Osteoblast (primary cell): ENCODE results near the gene PITX3. TPM values are rescaled to one million over a fixed set of nuclear protein-coding genes. Genes with fewer than 3 reads are reported as not detected.
A peak's percentile ranks its signal among the peaks of the same experiment; 100 is the strongest.

Experiments
- DNase-seq: peaks from one replicate; pipeline ENCODE4 v3.0.0; 2011; ENCODE audit warnings: low spot score, mixed read lengths; ENCODE audit not compliant: insufficient read length; ENCODE audit errors: missing footprints
- H2AFZ ChIP-seq: 2 replicates; pipeline ENCODE4 v1.6.0; 2011; ENCODE audit warnings: mild to moderate bottlenecking, low read length
- H3K27ac ChIP-seq: 2 replicates; pipeline ENCODE4 v1.5.1; 2011; ENCODE audit warnings: mild to moderate bottlenecking, low read depth, low read length, moderate library complexity
- H3K27me3 ChIP-seq: 2 replicates; pipeline ENCODE4 v1.6.0; 2012; ENCODE audit warnings: mild to moderate bottlenecking, control low read depth, inconsistent platforms, low read length, moderate library complexity; ENCODE audit not compliant: insufficient read depth
- H3K36me3 ChIP-seq: 2 replicates; pipeline ENCODE4 v1.5.1; 2011; ENCODE audit warnings: mild to moderate bottlenecking, low read length, control low read depth, moderate library complexity; ENCODE audit not compliant: insufficient read depth
- H3K4me1 ChIP-seq: 2 replicates; pipeline ENCODE4 v1.5.1; 2011; ENCODE audit warnings: mild to moderate bottlenecking, low read length, control low read depth, moderate library complexity; ENCODE audit not compliant: insufficient read depth
- H3K4me2 ChIP-seq: 2 replicates; pipeline ENCODE4 v1.6.0; 2011; ENCODE audit warnings: mild to moderate bottlenecking, low read length; ENCODE audit not compliant: insufficient read depth
- H3K4me3 ChIP-seq: fragments of 200-600 bp; sonication (generic); 3 replicates; pipeline ENCODE4 v1.5.1; 2012; ENCODE audit warnings: mild to moderate bottlenecking, low read length, inconsistent platforms; ENCODE audit not compliant: insufficient read depth
- H3K79me2 ChIP-seq: 2 replicates; pipeline ENCODE4 v1.6.0; 2012; ENCODE audit warnings: mild to moderate bottlenecking, low read length, control low read depth, inconsistent platforms; ENCODE audit not compliant: insufficient read depth
- H3K9me3 ChIP-seq: 2 replicates; pipeline ENCODE4 v1.5.1; 2011; ENCODE audit warnings: low read depth, low read length, control low read depth
- H4K20me1 ChIP-seq: 2 replicates; pipeline ENCODE4 v1.6.0; 2012; ENCODE audit warnings: mild to moderate bottlenecking, low read length, control low read depth; ENCODE audit not compliant: insufficient read depth
- CTCF ChIP-seq: IDR thresholded peaks from 2 replicates; pipeline ENCODE4 v1.5.1; 2011; ENCODE audit warnings: mild to moderate bottlenecking, low read depth, low read length, moderate library complexity; ENCODE audit errors: extremely low read depth
- total RNA-seq: library from RNA; depleted of rRNA; stranded (reverse); fragments of >200 nt; gene quantifications from 2 replicates; pipeline ENCODE4 v1.2.3, GENCODE V29; 2012

Gene PITX3
- total RNA-seq, 1 donor, result under 0.01 TPM

GRCh38 chr10:102241032-102241443, 274 bp downstream of the PITX3 start:
- Histone ChIP-seq H3K9me3 (no peaks in the 10 kb centered on the region), H3K4me2 (peak overlapping the region; percentile 95), H3K27ac (no peak overlapping the region), H2AFZ (peak overlapping the region; percentile 63), H3K36me3 (no peaks in the 10 kb centered on the region), H3K27me3 (peaks cover 7% of the 10 kb centered on the region), H4K20me1 (peaks cover 4% of the 10 kb centered on the region), H3K4me1 (peaks cover 27% of the 10 kb centered on the region), H3K79me2 (peaks cover 7% of the 10 kb centered on the region), H3K4me3 (peak overlapping the region; percentile 82)
- no peak for TF ChIP-seq CTCF
- peak; percentile 91 for DNase-seq

GRCh38 chr10:102240467-102241031, 763 bp downstream of the PITX3 start:
- peak; percentile 72 for DNase-seq
- TF ChIP-seq CTCF, result no peak
- peaks cover 29% of the 10 kb centered on the region for H3K4me1 ChIP-seq
- H3K4me2 ChIP-seq, result peak overlapping the region; percentile 95
- peak overlapping the region; percentile 82 for H3K4me3 ChIP-seq
- peaks cover 2% of the 10 kb centered on the region for H3K79me2 ChIP-seq
- H2AFZ ChIP-seq, result peak overlapping the region; percentile 63
- no peak overlapping the region for H3K27ac ChIP-seq
- H4K20me1 ChIP-seq, result no peaks in the 10 kb centered on the region
- peaks cover 7% of the 10 kb centered on the region for H3K27me3 ChIP-seq
- no peaks in the 10 kb centered on the region for H3K9me3 ChIP-seq
- no peaks in the 10 kb centered on the region for H3K36me3 ChIP-seq

GRCh38 chr10:102237711-102238252, 3.5 kb downstream of the PITX3 start:
- Histone ChIP-seq H3K27ac (no peak overlapping the region), H3K4me1 (peaks cover 16% of the 10 kb centered on the region), H3K4me3 (no peak overlapping the region), H3K79me2 (no peaks in the 10 kb centered on the region), H3K9me3 (no peaks in the 10 kb centered on the region), H2AFZ (no peak overlapping the region), H3K4me2 (no peak overlapping the region), H4K20me1 (no peaks in the 10 kb centered on the region), H3K27me3 (peaks cover 7% of the 10 kb centered on the region), H3K36me3 (no peaks in the 10 kb centered on the region)
- peak; percentile 57 for DNase-seq
- TF ChIP-seq CTCF, result no peak

GRCh38 chr10:102236006-102236405, 5.3 kb downstream of the PITX3 start:
- Histone ChIP-seq H4K20me1 (no peaks in the 10 kb centered on the region), H3K4me2 (no peak overlapping the region), H3K4me1 (peaks cover 6% of the 10 kb centered on the region), H3K27me3 (peaks cover 7% of the 10 kb centered on the region), H3K27ac (no peak overlapping the region), H3K9me3 (no peaks in the 10 kb centered on the region), H3K4me3 (no peak overlapping the region), H2AFZ (no peak overlapping the region), H3K79me2 (no peaks in the 10 kb centered on the region), H3K36me3 (no peaks in the 10 kb centered on the region)
- no peak for DNase-seq
- no peak for TF ChIP-seq CTCF
